Kidney (tissue), 14 donors: ENCODE data around the gene F10. TPM values are rescaled to one million over a fixed set of nuclear protein-coding genes. Genes with fewer than 3 reads are reported as not detected.
A peak's percentile ranks its signal among the peaks of the same experiment; 100 is the strongest.

Experiments
- DNase-seq, 5 donors: peaks; one replicate each; pipeline ENCODE4 v3.0.0-alpha.2; 2013 to 2020
- FAIRE-seq: peaks from 2 replicates; lab custom pipeline; 2012; peaks lifted over from hg19 to GRCh38; lab: Jason Lieb, UNC
- H3K27ac ChIP-seq, 2 donors: one replicate each; pipeline ENCODE4 v1.7.0; 2013; ENCODE audit warnings: low read depth in 2 of 2, low read length in 2 of 2, inconsistent platforms in 1 of 2
- H3K27me3 ChIP-seq: one replicate; pipeline ENCODE4 v1.7.1; 2013; ENCODE audit warnings: low read length, inconsistent platforms; ENCODE audit not compliant: control insufficient read depth, insufficient read depth
- H3K36me3 ChIP-seq, 3 donors: one replicate each; pipeline versions ENCODE4 v1.7.0 to v1.7.1; 2013; ENCODE audit warnings: low read length in 3 of 3, control low read depth in 1 of 3, inconsistent platforms in 1 of 3; ENCODE audit not compliant: insufficient read depth in 3 of 3, control insufficient read depth in 2 of 3
- H3K4me1 ChIP-seq, 3 donors: one replicate each; pipeline versions ENCODE4 v1.7.0 to v1.7.1; 2013; ENCODE audit warnings: low read length in 3 of 3, inconsistent platforms in 1 of 3, low read depth in 1 of 3; ENCODE audit not compliant: control insufficient read depth in 2 of 3, insufficient read depth in 2 of 3
- H3K4me3 ChIP-seq, 3 donors: one replicate each; pipeline versions ENCODE4 v1.7.0 to v1.8.1; 2013; ENCODE audit warnings: low read length in 3 of 3, control low read depth in 1 of 3, inconsistent platforms in 1 of 3
- H3K9ac ChIP-seq, 3 donors: one replicate each; pipeline versions ENCODE4 v1.7.0 to v1.7.1; 2013; ENCODE audit warnings: low read length in 3 of 3, control low read depth in 1 of 3, inconsistent platforms in 1 of 3
- H3K9me3 ChIP-seq, 3 donors: one replicate each; pipeline versions ENCODE4 v1.7.0 to v1.7.1; 2013; ENCODE audit warnings: low read length in 3 of 3, control low read depth in 1 of 3, inconsistent platforms in 1 of 3; ENCODE audit not compliant: control insufficient read depth in 2 of 3, insufficient read depth in 1 of 3
- intact Hi-C: fragments of 100-400 bp; cut with DNase I; formaldehyde crosslinking; loops from one replicate; pipeline ENCODE4 v1.11.1; 2022
- polyA plus RNA-seq: library from polyadenylated mRNA; stranded (reverse); fragments of 350-450 nt; fragmentation: Illumina TruSeq; extraction: RNeasy Lipid Tissue Mini Kit (QIAGEN cat#74804); gene quantifications from one replicate; pipeline ENCODE4 v1.2.3, GENCODE V29; 2014; ENCODE audit warnings: low read depth, low replicate concordance; ENCODE audit not compliant: insufficient read depth
- total RNA-seq: library from RNA; stranded (reverse); fragmentation: NEBNext Ultra II Directional; extraction: Animal tissue kit (Norgen Biotek cat#: 25700); gene quantifications from one replicate; pipeline ENCODE4 v1.2.1, GENCODE V29; 2021
- TF ChIP-seq, protein P1 (sequence below): IDR thresholded peaks from 3 replicates; pipeline ENCODE4 v1.5.1; 2012; ENCODE audit warnings: mild to moderate bottlenecking, moderate library complexity, borderline replicate concordance; ENCODE audit not compliant: insufficient read depth; ENCODE audit errors: extremely low read depth
- donor health status: control.
- donor health status: control.
- donor health status: control.
- donor health status: control.
- donor health status: control.
- donor health status: DM: yes; HTN: yes; CAD: no.
- donor health status: Normal renal cell carcinoma (clear cell type).

Gene F10
- total and polyA plus RNA-seq, 2 donors from 2014 or later: 5.1 to 6.8 TPM

DNA sequence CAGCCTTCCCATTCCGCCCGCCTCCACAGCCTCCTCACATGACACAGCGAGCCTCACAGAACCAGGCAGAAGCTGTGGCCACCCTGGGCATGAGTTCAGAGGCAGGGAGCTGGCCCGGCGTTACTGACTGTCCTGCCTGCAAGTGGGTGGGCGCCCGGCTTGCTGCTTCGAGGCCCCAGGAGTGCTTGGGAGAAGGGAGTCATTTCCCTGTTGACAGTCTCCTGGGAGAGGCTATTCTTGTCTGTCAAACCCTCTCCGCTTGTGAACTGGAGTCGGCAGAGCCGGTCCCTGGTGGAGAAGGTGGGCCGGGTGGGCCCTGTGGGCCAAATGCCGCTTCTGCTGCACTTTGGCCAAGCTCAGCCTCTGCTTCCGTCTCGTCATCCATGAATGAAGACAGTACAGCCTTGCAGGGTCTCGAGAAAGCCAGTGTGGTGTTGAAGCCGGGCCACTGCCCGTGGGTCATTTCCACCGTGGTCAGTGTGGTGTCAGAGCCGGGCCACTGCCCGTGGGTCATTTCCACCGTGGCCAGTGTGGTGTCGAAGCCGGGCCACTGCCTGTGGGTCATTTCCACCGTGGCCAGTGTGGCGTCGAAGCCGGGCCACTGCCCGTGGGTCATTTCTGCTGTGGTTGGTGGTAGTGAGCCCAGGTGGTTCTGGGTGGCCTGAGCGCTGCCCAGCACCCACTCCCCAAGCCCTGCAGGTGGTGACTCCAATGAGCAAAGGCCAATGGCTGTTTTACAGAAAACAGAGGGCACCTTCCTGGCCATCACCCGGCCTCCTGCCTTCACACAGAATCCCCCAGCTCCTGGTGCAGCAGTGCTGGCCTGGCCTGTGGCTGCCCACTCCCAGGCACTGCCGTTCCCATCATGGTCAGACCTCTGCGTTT lies 30.5 kb upstream of the F10 start:
- Histone ChIP-seq H3K4me1 (no peaks in the 10 kb centered on the region), H3K36me3 (peaks cover 0 to 26% (median 9%) of the 10 kb centered on the region in 3 donors), H3K27ac (no peak overlapping the region), H3K4me3 (no peak overlapping the region), H3K9me3 (no peaks in the 10 kb centered on the region), H3K27me3 (no peaks in the 10 kb centered on the region), H3K9ac (no peak overlapping the region)
- TF ChIP-seq, protein P1, sequence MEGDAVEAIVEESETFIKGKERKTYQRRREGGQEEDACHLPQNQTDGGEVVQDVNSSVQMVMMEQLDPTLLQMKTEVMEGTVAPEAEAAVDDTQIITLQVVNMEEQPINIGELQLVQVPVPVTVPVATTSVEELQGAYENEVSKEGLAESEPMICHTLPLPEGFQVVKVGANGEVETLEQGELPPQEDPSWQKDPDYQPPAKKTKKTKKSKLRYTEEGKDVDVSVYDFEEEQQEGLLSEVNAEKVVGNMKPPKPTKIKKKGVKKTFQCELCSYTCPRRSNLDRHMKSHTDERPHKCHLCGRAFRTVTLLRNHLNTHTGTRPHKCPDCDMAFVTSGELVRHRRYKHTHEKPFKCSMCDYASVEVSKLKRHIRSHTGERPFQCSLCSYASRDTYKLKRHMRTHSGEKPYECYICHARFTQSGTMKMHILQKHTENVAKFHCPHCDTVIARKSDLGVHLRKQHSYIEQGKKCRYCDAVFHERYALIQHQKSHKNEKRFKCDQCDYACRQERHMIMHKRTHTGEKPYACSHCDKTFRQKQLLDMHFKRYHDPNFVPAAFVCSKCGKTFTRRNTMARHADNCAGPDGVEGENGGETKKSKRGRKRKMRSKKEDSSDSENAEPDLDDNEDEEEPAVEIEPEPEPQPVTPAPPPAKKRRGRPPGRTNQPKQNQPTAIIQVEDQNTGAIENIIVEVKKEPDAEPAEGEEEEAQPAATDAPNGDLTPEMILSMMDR: no peak
- intact Hi-C loops: no loop called here
- no peak for FAIRE-seq
- peak in 1 of 5 donors; percentile 63 for DNase-seq

DNA sequence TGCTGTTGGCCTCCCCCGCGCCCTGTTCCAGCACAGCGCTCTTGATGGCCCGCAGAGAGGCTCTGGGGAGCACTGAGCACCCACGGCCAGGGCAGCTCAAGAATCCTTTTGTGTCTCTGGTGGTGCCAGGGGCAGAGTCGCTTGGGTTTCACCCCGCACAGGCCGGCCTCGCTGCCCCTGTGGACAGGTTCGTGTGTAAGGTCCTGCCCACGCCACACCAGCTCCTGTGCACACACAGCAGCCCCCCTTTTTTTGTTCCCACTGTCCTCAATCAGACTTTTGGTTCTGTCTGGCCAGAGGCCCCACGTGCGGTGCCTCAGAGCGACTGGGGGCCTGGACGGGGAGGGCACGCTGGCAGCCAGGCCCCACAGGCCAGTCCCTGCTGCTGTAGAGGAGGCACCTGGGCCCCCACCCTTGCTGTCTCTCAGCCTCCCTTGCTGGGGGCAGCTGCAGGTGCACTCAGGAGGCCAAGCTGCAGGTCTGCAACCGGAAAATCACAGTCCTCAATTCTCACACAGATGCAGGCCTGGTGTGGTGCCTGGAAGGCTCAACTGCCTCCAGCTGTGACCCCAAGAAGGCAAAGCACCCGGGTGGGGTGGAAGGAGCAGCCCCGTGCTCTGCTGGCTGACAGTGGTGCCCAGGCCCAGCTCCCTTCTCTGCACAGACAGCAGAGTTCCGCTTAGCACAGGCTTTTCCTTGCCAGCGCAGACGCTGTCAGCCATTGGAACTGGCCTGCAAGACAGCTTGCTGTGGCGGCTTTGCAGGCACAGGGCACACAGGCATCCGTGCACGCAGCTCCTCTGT lies 29.6 kb upstream of the F10 start:
- FAIRE-seq (no peak), DNase-seq (peak in 1 of 5 donors; percentile 45)
- Histone ChIP-seq H3K36me3 (peaks cover 0 to 17% (median 5%) of the 10 kb centered on the region in 3 donors), H3K9me3 (no peaks in the 10 kb centered on the region), H3K4me1 (no peaks in the 10 kb centered on the region), H3K9ac (no peak overlapping the region), H3K27ac (no peak overlapping the region), H3K4me3 (no peak overlapping the region), H3K27me3 (no peaks in the 10 kb centered on the region)
- intact Hi-C loops: no loop called here
- TF ChIP-seq, protein P1: no peak

DNA sequence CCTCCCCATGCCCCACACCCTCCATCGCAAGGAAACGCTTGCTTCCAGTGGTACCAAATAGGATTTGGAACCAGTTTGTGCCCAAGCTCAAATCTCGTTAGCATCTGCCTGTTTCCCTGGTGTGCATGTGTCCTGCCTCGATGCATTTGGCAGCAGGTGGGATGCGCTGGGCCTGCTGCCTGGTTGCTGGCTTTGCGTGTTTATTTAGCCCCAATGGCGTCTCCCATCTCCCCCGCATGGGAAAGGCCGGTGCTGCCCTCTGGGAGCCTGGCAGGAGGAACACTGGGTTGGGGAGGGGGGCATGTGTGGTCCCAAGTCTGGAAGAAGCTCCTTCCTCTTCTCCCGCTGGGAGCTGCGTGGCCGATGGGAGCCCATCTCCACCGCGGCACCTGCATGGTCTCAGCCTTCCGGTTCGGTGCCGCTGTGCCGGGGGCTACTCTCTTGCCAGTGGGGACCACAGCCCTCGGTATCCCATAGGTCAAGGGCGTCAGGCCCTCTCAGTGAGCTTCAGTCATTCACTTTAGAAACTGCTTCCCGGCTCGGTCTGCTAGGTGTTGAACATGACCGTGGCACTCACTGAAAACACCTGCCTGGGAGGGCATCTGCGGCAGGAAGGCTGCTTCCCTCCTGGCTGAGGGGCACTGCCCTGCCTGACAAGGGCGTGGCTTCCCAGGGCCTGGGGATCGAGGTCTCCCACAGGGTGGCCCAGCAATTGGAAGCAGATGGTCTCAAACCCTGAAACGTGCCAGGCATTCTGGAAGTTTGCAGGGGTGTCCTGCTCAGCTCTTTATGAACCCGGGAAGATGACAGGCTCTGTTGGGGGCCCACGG lies 28.8 kb upstream of the F10 start:
- Histone ChIP-seq H3K27me3 (peaks cover under 1% of the 10 kb centered on the region), H3K4me3 (no peak overlapping the region), H3K27ac (no peak overlapping the region), H3K36me3 (peaks cover 0 to 9% (median 0%) of the 10 kb centered on the region in 3 donors), H3K4me1 (no peaks in the 10 kb centered on the region), H3K9me3 (no peaks in the 10 kb centered on the region), H3K9ac (no peak overlapping the region)
- DNase-seq (peak in 3 of 5 donors; percentile 37 to 49 (median 39)), FAIRE-seq (no peak)
- TF ChIP-seq, protein P1: no peak
- intact Hi-C loops: no loop called here
